Measurements from ENCODE around the gene PNPLA1. TPM values are rescaled to one million over a fixed set of nuclear protein-coding genes. Genes with fewer than 3 reads are reported as not detected.

PNPLA1 gene
- total and polyA plus RNA-seq, 5 donors = not detected

GRCh38 chr6:36352477-36353157 is 82.8 kb downstream of the PNPLA1 start:
- H3K27me3 ChIP-seq (ENCODE audit: control insufficient read depth, insufficient read depth) = no peaks in the 10 kb centered on the region
- H3K27ac ChIP-seq (ENCODE audit: low read length) = no peak overlapping the region
- H3K9me3 ChIP-seq (ENCODE audit: control insufficient read depth, low read length) = no peaks in the 10 kb centered on the region
- no peak for ATAC-seq
- 92% methylated on average over 8 of the region's 8 CpGs for WGBS
- intact Hi-C loops (cut with DNase I) = loop anchor here in 2 of 4 donors (10.0 kb wide), 2 partner anchors 48 to 228 kb away; no protein-coding TSS in a partner anchor
- no peak overlapping the region for H3K4me3 ChIP-seq (ENCODE audit: low read length)
- H3K4me1 ChIP-seq (ENCODE audit: control insufficient read depth, insufficient read depth, low read length) = peaks cover 7% of the 10 kb centered on the region
- DNase-seq = no peak

GRCh38 chr6:36353411-36353915 is 83.6 kb downstream of the PNPLA1 start:
- intact Hi-C loops (cut with DNase I) = loop anchor here in 2 of 4 donors (10.0 kb wide), 2 partner anchors 49 to 229 kb away; no protein-coding TSS in a partner anchor
- no peaks in the 10 kb centered on the region for H3K27me3 ChIP-seq (ENCODE audit: control insufficient read depth, insufficient read depth)
- H3K9me3 ChIP-seq (ENCODE audit: control insufficient read depth, low read length) = no peaks in the 10 kb centered on the region
- DNase-seq (no peak), ATAC-seq (no peak)
- no peak overlapping the region for H3K27ac ChIP-seq (ENCODE audit: low read length)
- H3K4me1 ChIP-seq (ENCODE audit: control insufficient read depth, insufficient read depth, low read length) = peaks cover 10% of the 10 kb centered on the region
- 74% methylated on average over 4 of the region's 4 CpGs for WGBS
- no peak overlapping the region for H3K4me3 ChIP-seq (ENCODE audit: low read length)

- DNase-seq = no peak
- H3K4me3 ChIP-seq (ENCODE audit: low read length) = no peak overlapping the region
- peaks cover 3% of the 10 kb centered on the region for H3K4me1 ChIP-seq (ENCODE audit: control insufficient read depth, insufficient read depth, low read length)
- no peak overlapping the region for H3K27ac ChIP-seq (ENCODE audit: low read length)
- intact Hi-C loops (cut with DNase I) = loop anchor here in 2 of 4 donors (5.0 to 10.0 kb wide), 3 partner anchors 51 to 231 kb away; no protein-coding TSS in a partner anchor
- 71% methylated on average over 4 of the region's 4 CpGs for WGBS
- no peaks in the 10 kb centered on the region for H3K9me3 ChIP-seq (ENCODE audit: control insufficient read depth, low read length)
- ATAC-seq = no peak
- H3K27me3 ChIP-seq (ENCODE audit: control insufficient read depth, insufficient read depth) = no peaks in the 10 kb centered on the region
These were observed 86.0 kb downstream of the PNPLA1 start for GRCh38 chr6:36355819-36356218.

GRCh38 chr6:36357872-36358225 is 88.0 kb downstream of the PNPLA1 start:
- 80% methylated on average over 3 of the region's 3 CpGs for WGBS
- peaks cover 3% of the 10 kb centered on the region for H3K4me1 ChIP-seq (ENCODE audit: control insufficient read depth, insufficient read depth, low read length)
- H3K4me3 ChIP-seq (ENCODE audit: low read length) = no peak overlapping the region
- no peak overlapping the region for H3K27ac ChIP-seq (ENCODE audit: low read length)
- H3K9me3 ChIP-seq (ENCODE audit: control insufficient read depth, low read length) = no peaks in the 10 kb centered on the region
- intact Hi-C loops (cut with DNase I) = loop anchor here in 3 of 4 donors (2.0 to 10.0 kb wide), 4 partner anchors 53 to 233 kb away; no protein-coding TSS in a partner anchor
- H3K27me3 ChIP-seq (ENCODE audit: control insufficient read depth, insufficient read depth) = no peaks in the 10 kb centered on the region
- ATAC-seq = no peak
- DNase-seq = no peak

Other genes starting within 250 kb of the PNPLA1 start
- under 1 TPM in 1 of 4 donors, not detected in 3; 0.29 TPM for gene SLC26A8, start 245.4 kb upstream of the PNPLA1 start, total RNA-seq
- not detected for gene SLC26A8, start 245.4 kb upstream of the PNPLA1 start, polyA plus RNA-seq
- 10 to 100 TPM; 27.8 to 37.0 (median 33.7) TPM for gene MAPK14, start 242.3 kb upstream of the PNPLA1 start, total RNA-seq
- gene MAPK14, start 242.3 kb upstream of the PNPLA1 start, polyA plus RNA-seq = 12.4 TPM
- gene MAPK13, start 139.5 kb upstream of the PNPLA1 start, total RNA-seq = 1 to 10 TPM; 1.7 to 4.0 (median 2.4) TPM
- gene MAPK13, start 139.5 kb upstream of the PNPLA1 start, polyA plus RNA-seq = 1.4 TPM
- gene BRPF3, start 73.3 kb upstream of the PNPLA1 start, total RNA-seq = 10 to 100 TPM; 22.1 to 29.8 (median 23.7) TPM
- 13.8 TPM for gene BRPF3, start 73.3 kb upstream of the PNPLA1 start, polyA plus RNA-seq
- under 1 TPM in 1 of 4 donors, not detected in 3; 0.06 TPM for gene BNIP5, start 66.8 kb downstream of the PNPLA1 start, total RNA-seq
- gene BNIP5, start 66.8 kb downstream of the PNPLA1 start, polyA plus RNA-seq = 0.02 TPM
- under 1 TPM; 0.18 to 0.37 (median 0.34) TPM for gene ETV7, start 117.6 kb downstream of the PNPLA1 start, total RNA-seq
- 0.18 TPM for gene ETV7, start 117.6 kb downstream of the PNPLA1 start, polyA plus RNA-seq
- under 1 TPM in 2 of 4 donors, not detected in 2; 0.17 to 0.42 TPM for gene PXT1, start 172.8 kb downstream of the PNPLA1 start, total RNA-seq
- gene PXT1, start 172.8 kb downstream of the PNPLA1 start, polyA plus RNA-seq = 0.09 TPM
- 10 to 100 TPM; 24.2 to 31.5 (median 26.6) TPM for gene KCTD20, start 172.9 kb downstream of the PNPLA1 start, total RNA-seq
- gene KCTD20, start 172.9 kb downstream of the PNPLA1 start, polyA plus RNA-seq = 12.9 TPM

Measured in right cardiac atrium (tissue), 5 donors.